ENCODE measurements around the gene ERAP2.
A peak's percentile ranks its signal among the peaks of the same experiment; 100 is the strongest.
"Not testable (repeated sequence)": the region's sequence is repeated elsewhere in the genome, so short reads cannot be mapped to it uniquely, and the experiment has no call there.

ERAP2 gene, protein sequence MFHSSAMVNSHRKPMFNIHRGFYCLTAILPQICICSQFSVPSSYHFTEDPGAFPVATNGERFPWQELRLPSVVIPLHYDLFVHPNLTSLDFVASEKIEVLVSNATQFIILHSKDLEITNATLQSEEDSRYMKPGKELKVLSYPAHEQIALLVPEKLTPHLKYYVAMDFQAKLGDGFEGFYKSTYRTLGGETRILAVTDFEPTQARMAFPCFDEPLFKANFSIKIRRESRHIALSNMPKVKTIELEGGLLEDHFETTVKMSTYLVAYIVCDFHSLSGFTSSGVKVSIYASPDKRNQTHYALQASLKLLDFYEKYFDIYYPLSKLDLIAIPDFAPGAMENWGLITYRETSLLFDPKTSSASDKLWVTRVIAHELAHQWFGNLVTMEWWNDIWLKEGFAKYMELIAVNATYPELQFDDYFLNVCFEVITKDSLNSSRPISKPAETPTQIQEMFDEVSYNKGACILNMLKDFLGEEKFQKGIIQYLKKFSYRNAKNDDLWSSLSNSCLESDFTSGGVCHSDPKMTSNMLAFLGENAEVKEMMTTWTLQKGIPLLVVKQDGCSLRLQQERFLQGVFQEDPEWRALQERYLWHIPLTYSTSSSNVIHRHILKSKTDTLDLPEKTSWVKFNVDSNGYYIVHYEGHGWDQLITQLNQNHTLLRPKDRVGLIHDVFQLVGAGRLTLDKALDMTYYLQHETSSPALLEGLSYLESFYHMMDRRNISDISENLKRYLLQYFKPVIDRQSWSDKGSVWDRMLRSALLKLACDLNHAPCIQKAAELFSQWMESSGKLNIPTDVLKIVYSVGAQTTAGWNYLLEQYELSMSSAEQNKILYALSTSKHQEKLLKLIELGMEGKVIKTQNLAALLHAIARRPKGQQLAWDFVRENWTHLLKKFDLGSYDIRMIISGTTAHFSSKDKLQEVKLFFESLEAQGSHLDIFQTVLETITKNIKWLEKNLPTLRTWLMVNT

DNA sequence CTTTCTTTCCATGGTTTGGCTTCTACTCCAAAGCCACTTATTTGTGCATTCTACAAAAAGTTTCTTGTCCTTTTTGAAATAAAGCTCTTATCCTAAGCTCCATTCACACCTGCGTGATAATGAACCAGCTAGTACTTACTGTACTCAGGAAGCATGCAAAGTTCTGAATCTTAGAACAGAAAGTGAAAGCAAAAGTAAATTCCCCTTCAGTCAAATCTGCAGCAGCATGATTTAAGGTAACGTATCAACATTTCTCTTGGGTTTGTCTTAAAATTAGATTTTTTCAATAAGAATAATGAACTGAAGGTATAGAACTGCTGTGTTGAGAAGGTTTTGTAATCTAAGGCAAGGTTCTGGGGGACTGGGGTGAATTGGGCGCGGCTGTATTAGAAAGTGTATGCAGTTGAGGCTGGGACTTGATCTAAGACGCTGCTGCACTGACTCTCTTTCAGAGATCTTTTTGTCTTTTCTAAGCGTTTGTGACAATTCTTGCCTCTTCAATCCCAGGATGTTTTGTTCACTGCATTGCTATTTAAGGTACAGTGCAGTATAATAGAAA, at the start of gene ERAP2:
TSS of gene ERAP2 (plus strand) at position 209 of the 559 bp plus-strand sequence. CDS start 3,186 bp downstream, outside the sequence.
- DNase-seq = no peak

DNA sequence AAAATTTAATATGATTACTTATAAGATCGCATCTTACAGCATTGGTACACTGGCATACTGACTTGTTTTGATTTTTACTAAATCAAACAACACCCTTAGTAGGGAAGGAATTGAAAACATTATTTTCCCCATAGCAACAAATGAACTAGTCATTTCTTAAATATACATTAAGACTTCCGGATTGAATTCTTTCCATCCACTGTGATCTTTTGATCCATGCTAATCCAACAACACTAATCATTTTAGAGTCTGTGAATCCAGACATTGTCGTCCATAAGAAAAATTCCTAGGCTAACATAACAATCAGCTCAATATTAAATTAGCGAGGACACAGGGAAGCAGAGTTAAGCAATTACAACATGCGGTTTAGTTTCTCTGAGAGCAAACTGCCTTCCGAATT, 47.0 kb upstream of the ERAP2 start:
- no peak for DNase-seq

- no peak for DNase-seq
These were observed 42.3 kb upstream of the ERAP2 start for GRCh38 chr5:96834016-96834415.

DNA sequence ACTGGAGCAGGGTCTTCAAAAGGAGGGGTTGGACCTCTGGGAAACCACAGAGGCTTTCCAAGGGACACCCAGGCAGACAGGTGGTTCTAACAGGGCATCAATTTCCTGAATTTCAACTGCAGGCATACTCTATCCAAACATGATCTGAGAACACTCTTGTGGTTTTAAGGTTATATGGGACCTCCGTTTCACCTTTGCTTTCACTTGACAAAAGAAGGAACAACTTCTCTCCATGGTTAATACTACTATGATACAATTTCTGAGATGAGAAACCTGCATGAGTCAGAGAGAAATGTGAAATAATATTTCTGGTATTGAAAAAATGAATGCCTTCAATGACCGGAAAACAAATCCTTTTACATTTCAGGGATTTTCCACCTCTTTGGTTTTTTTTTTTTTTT, 40.5 kb upstream of the ERAP2 start:
- no peak for DNase-seq

GRCh38 chr5:96836817-96837216, 39.5 kb upstream of the ERAP2 start:
- DNase-seq = no peak

DNA sequence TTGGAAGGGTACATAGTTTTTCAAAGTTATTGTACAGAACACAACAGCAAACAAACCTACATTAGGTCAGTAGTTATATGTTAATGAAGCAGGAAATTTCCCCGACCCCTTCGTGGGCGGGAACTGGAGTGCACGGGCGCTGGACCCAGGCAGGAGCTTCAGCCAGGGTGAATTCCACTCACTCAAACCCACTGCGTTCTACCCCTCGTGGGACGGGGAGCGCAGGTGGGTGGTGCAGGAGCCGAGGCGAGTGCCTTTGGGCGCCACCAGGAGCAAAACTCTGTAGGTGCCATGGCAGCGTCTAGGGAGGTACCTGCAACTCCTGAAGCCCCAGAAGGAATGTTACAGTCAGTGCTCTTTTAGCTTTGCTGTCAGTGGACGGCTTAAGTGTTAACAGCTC, 39.0 kb upstream of the ERAP2 start:
- no peak for DNase-seq

- DNase-seq = no peak
These were observed 37.9 kb upstream of the ERAP2 start for GRCh38 chr5:96838201-96839070.

DNA sequence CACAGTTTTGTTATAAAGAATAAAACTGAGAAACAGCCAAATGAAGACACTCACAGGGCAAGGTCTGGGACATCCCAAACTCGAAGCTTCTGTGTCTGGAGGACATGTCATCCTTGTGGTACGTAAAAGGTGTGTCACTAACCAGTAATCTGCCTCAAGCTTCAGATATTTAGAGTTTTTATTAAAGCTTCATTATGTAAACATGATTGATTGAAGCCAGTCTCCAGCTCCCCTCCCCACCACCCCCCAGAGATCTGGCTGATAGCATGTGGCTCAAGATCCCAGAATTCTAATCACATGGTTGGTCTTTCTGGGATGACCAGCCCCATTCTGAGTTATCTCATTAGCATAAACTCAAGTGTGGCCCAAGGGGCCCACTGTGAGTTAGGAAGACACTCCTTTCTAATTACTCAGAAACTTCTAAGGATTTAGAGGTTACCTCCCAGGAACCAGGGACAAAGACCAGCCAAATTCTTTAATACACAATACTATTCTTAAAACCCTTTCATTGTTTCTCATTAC, 37.2 kb upstream of the ERAP2 start:
- DNase-seq = no peak

- DNase-seq = not testable (repeated sequence)
These were observed 34.4 kb upstream of the ERAP2 start for GRCh38 chr5:96841931-96842330.

DNA sequence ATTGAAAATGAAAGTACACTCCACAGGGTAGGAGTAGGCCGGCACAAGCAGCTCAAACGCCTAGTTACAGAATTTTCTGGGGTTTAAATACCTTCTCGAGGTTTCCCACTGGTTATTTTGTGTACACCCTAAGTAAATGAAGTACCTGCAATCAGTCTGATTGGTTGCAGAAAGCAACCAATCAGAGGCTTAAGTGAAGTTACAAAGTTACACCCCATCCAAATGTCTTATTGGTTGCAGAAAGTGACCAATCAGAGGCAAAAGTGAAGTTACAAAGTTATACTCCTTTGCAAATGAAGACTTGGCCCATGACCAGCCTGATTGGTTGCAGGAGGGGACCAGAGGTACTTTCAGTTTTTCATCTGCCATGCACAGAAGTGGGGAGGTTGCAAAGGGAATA, 33.2 kb upstream of the ERAP2 start:
- DNase-seq = no peak

DNA sequence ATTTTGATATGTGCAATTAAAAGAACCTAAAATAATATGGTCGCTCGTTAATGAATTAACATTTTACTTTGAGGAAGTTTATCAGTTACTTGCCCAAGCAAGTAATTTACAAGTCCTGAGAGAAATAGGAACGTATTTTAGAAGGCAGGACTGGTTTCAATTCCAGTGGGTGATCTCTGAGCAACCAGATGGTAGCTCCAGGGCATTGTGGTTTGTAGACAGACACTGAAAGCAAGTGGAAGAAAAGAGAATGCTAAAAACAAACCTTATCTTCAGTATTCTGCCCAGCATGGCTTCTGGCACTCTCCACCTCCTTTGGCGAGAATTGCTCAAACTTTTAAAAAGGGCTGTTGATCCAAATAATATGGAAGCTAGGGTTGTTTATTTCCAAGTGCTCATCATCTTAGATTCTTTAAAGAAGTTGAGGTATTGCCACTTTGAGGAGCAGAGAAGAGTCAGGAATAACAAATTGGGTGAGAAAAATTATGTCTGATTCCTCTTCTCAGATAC, 31.8 kb upstream of the ERAP2 start:
- no peak for DNase-seq

DNA sequence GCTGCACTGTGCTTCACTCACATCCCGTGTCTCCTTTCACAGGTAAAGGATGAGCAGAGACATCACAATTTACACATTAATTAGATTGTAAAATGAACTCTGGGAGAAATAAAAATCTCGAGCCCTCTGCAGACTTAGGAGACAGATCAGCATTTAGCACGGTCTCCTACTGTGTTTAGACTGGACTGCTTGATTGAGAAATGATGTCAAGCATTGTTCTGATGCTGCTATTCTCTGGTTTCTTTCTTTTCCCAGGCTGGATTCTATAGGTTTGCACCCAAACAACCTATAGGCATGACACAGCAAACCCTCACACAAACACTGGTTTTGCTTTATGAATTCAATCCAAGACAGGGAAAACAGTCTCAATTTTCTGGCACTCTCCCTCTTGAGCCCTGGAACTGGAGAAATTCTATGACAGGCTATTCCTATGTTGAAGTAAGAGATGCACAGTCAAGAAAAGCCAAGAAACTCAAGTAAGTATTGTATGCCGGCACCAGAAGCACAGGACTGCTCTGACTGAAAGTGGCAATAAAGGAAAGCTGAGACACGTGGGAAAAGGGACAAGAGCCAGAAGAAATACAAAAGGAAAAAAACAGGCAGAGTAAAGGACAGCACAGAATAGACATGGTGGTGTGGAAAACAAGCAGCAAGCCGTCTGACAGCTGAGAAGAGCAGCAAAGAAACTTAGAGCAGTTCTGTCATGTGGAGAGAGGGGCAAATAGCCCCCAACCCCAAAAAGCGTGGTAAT, 24.8 kb upstream of the ERAP2 start:
- no peak for DNase-seq

- DNase-seq = no peak
These were observed 23.5 kb upstream of the ERAP2 start for GRCh38 chr5:96852759-96853158.

DNA sequence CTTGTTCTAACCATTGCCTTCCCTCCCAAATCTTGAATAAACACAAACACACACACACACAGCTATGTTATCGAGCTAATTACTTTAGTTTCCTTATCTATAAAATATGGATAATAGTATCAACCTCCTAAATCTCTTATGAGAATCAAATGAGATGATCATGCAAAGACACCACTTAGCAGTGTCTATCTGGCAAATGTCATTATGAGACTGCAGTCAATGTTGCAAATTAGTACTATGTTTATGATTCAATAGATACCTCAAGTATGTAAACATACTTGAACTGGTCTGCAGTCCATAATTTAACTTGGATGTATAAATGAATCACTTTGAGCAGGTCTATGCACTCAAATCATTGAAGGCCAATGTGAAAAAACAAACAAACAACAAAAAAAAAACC, 22.2 kb upstream of the ERAP2 start:
- no peak for DNase-seq

DNA sequence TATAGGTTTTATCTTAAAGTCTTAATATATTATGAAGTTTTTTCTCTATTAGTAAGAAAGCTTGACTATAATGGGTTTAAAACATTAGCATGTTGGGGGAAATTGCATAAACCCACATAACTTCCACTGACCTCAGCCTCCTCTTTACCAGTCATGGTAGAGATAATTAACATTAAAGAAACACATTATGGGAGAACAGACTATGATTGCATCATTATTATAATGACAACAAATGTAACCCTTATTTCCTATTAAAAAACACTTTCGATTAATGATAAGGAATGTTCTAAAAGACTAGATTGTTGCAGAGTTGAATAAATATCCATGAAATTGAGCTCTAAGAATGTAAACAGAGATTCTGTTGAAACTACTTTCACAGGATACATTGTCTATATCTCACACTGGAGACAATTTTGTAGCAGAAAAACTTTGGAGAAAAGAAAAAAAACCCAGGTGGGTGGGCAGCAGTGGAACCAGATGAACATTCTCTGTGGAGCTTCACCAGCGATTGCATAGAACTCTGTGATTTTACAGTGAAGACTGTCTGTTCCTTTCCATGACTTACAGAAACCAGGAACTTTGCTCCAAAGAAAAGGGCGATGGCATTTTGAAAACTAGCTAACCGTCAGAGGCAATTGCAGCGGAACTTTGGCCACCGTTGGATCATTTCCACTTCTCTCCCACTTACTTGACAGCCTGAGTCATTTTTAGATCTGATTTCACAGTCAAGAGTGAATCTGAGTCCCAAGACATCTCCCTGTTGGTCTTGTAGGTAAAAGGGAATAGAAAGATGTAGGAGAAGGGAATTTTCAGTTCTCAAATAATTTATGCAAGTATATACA, 21.0 kb upstream of the ERAP2 start:
- no peak for DNase-seq

- DNase-seq = no peak
These were observed 19.9 kb upstream of the ERAP2 start for GRCh38 chr5:96856371-96856770.

GRCh38 chr5:96857454-96857853, 18.8 kb upstream of the ERAP2 start:
- DNase-seq = no peak

DNA sequence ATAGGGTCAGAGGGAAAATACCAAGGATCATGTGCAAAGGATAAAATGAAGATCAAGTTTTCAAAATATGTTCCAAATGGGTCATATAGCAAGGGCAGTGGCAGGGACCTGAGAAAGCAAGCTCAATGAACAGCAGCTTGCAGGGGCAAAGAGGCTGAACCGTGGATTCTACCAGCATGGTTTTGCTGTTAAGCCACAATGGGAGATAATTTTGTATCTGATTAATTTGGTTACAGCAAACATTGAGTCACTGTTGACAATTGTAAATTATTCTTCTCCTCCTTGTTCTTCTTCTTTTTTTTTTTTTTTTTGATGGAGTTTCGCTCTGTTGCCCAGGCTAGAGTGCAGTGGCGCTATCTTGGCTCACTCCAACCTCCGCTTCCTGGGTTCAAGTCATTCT, 18.4 kb upstream of the ERAP2 start:
- DNase-seq = no peak

- DNase-seq = no peak
These were observed 16.9 kb upstream of the ERAP2 start for GRCh38 chr5:96859375-96859774.

GRCh38 chr5:96861076-96861475, 15.2 kb upstream of the ERAP2 start:
- DNase-seq = peak; percentile 63

All from NCI-H2171 (cell line).